CD4-positive, alpha-beta T cell treated with Interleukin-4 for 1 hour (primary cell): ENCODE measurements around the gene SCFD1.
"Not testable (repeated sequence)": the region's sequence is repeated elsewhere in the genome, so short reads cannot be mapped to it uniquely, and the experiment has no call there.

ENCODE experiments used
- DNase-seq, 2 donors: peaks; one replicate each; pipeline ENCODE4 v3.0.0-alpha.2; 2020 to 2022

Gene SCFD1

DNA sequence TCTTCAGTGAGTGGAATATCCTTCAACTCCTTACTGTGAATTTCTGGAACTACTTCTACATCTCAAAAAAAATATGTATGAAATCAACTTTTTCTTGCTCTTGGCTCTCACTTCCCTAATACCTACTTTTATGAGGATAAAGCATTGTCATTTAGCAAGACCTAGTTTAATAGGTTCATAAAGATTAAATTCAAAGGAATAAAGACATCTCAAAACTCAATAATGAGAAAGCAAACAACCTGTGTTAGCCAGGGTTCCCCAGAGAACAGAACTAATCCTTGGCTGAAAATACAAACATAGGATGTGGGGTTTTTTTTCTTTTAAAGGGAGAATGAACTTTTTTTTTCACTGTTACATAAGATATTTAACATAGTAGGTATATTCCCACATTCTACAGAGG, 57.9 kb downstream of the SCFD1 start:
- no peak for DNase-seq

DNA sequence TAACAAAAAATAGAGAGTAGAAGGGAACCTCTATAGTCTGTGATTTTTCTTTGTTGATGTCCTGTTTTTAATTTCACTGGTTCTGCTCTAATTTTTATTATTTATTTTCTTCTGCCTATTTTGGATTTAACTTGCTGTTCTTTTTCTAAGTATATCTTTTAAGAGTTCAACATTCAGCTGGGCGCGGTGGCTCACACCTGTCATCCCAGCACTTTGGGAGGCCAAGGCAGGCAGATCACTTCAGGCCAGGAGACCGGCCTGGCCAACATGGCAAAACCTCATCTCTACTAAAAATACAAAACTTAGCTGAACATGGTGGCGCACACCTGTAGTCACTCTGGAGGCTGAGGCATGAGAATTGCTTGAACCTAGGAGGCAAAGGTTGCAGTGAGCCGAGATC, 58.7 kb downstream of the SCFD1 start:
- not testable (repeated sequence) for DNase-seq

DNA sequence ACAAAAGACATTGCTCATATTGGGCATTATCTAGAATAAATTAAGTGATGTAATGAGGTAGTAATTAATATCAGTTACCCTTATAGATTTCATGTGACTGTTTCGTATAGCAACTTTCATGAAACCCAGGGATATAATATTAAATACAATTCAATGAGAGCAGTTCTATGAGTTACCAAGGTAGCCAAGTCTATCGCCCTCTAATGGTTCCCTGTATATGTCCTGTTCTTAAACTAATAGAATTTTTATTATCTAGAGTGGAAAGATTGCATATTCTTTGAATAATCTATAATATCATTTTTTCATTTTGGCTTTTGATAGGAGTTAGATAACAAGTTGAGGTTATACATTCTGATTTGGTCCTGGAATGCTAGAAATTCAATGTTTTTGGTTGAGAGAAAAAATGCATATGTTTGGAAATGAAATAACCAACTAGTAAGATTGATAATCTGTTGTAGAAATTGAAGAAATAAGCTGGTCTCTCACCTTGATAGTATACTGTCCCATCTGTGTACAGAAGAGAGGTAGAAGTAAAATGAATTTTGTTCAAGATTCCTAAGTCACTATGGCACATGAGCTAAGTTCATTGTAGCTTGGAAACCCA, 59.7 kb downstream of the SCFD1 start:
- peak in 1 of 2 donors; percentile 14 for DNase-seq

DNA sequence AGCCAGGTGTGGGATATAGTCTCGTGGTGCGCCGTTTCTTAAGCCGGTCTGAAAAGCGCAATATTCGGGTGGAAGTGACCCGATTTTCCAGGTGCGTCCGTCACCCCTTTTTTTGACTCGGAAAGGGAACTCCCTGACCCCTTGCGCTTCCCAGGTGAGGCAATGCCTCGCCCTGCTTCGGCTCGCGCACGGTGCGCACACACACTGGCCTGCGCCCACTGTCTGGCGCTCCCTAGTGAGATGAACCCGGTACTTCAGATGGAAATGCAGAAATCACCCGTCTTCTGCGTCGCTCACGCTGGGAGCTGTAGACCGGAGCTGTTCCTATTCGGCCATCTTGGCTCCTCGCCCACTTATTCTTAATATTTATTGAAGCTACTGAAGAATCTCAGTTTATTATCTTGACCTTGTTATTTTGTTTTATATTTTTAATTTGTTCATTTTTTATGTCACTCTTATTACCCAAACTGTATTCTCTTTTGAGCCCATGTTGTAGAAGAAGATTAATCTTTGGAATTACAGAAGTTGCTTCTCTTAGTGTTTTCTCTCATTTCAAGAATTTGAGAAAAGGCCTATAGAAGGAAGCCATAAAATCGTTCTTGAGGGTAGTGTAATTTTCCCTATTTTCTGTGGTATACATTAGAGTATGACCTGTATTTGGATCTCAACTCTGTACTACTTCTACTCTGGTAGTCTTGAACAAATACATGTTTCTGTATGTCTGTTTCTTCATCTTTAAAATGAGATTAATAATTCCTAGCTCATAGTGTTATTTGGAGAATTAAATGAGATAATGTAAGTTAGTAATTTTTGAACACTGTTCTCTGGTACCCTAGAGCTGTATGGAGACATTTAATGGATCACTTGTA, 68.6 kb downstream of the SCFD1 start:
- DNase-seq, result peak in 1 of 2 donors; percentile 70

DNA sequence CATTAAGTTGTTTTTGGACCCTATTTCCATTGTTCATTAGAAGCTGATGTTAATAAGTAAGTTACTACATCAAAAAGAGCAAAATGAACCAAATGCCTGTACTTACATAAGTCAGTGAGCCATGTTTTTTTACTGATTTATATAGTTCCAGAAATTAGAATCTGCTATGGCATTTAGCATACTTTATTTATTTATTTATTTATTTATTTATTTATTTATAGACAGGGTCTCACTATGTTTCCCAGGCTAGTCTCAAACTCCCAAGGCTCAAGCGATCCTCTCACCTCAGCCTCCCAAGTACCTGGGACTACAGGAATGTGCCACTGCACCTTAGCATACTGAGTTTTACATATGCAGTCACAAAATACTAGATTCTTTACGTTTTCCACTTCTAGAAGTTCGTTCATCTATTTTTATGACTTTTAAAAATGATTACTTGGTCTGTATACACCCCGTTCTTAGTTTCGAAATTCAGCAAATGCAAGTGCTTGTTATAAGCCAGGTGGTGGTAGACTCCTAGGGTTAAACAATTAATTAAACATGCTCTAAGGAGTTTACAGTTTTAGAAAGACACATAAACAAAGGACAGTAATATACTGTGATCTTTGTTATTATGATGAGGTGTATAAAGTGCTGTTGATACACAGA, 69.8 kb downstream of the SCFD1 start:
- no peak for DNase-seq

DNA sequence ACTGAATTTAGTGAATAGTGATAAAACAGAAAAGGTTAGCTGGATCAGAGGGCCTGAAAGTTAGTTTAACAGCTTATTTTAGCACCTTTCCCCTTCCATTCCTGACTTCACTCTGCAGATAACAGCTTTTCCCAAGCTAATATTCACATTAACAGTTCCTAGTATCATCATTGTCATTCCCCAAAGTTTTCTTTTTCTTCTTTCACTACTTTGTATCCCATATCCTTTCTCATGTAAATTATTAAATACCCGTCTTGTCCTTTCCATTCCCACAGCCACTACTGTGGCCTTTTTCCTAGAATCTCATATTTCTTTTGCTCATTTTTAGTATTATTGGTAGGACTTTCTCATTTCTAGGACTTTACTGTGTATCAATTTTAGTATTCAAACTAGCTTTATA, 70.5 kb downstream of the SCFD1 start:
- no peak for DNase-seq

DNA sequence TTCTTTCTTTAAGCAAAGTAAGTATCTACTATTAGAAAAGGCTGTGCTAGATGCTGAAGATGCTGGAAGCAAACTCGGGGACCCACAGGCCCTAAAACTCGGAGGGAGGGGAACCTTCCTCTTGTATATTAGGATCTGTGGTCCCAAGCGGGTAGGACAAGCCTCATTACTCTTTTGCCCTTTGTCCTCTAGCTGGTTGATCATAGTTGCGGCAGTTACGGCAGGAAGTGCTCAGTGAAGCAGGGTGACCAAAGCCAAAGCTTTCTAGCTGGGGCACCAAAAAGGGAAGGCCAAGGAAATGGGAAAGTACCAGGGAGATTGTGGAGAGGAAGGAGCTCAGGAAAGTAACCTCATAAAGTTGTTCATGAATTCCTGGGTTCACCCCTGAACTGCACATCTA, 76.3 kb downstream of the SCFD1 start:
- no peak for DNase-seq

DNA sequence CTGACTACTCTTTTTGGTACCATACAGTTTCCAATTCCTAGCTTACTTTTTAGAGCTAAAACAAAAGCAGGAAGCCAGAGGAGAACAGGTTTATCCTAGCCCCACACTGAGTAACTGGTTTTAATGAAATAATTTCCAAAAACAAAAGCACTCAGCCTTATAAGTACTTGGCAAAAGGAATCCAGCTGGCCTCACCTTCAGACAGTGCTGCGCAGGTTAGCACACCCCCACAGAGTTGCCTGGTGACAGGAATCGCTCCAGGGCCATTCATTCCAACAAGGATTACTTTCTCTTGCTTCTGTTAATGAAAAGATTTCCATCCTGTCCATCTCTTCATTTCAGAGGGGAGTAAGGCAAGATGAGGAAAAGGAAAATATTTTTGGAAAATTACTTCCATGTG, 84.6 kb downstream of the SCFD1 start:
- no peak for DNase-seq

DNA sequence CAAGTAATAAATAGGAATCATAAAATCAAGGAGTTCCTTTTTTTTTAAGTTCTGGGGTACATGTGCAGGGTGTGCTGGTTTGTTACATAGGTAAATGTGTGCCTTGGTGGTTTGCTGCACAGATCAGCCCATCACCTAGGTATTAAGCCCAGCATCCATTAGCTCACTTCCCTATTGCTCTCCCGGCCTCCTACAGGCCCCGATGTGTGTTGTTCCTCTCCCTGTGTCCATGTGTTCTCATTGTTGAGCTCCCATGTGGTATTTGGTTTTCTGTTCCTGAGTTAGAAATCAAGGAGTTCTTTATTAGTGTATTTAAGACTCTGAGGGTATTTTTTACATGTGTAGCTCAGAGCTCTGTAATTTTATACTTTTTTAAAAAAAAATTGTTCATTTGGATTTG, 86.0 kb downstream of the SCFD1 start:
- no peak for DNase-seq

DNA sequence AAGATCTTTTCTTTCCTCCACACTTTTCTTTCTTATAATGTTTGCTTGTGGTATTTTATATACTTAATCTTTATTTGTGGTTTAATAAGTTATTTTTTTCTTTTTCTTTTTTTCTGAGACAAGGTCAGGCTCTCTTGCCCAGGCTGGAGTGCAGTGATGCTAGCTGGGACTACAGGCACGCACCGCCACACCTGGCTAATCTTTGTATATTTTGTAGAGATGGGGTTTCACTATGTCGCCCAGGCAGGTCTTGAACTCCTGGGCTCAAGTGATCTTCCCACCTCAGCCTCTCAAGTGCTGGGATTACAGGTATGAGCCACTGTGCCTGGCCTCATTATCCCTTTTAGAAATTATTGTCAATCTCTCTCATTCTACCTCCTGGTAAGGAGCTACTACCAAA, 87.1 kb downstream of the SCFD1 start:
- no peak for DNase-seq

DNA sequence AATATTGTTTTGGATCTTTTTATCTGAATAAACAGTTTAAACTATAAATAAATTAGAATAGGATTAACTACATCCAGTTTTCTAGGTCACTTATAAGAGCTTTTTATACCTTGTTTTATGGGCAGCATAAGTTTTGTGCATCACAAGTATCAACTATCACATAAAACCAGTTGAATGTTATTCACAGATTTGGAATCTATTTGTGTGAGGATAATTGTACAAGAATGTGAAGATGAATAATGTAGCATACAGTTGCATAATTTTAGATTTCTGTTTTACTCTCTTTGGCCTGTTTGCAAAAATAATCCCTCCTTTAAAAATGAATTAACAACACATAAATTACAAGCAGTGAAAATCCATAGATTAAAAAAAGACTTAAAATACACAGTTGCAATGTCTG, 88.8 kb downstream of the SCFD1 start:
- no peak for DNase-seq

DNA sequence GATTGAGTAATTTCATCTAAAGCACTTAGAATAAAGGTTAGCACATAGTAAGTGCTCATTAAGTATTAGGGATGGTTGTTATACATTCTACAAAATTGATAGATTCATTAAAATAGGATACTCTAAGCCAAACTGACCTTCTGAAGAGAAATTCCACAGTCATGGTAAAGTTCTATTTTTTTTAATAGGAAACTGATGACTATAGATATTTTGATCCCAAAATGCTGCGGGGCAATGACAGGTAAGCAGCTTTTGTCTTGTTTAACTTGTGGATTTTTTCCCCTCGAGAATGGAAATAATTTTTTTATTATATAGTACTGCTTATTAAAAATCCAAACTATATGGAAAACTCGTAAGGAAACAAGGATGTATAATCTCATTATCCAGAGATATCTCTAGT, 97.0 kb downstream of the SCFD1 start:
- no peak for DNase-seq

DNA sequence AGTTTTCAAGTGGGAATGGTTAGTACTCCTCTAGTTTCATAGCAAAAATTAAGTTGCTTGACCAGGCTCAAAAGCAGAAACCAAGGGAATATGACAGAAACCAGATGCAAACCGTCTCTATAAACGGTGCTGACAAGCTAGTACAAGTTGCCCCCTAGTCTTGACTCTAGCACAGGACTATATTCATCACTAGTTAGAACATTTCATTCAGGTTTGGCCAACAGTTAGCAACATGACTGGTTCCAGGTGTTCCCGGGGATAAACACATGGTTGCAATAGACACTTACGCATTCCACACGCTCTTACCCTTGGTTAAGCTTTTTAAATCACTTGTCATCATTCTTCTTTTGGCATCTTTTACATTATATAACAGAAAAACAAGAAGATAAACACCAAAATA, 103.6 kb downstream of the SCFD1 start:
- DNase-seq, result no peak

DNA sequence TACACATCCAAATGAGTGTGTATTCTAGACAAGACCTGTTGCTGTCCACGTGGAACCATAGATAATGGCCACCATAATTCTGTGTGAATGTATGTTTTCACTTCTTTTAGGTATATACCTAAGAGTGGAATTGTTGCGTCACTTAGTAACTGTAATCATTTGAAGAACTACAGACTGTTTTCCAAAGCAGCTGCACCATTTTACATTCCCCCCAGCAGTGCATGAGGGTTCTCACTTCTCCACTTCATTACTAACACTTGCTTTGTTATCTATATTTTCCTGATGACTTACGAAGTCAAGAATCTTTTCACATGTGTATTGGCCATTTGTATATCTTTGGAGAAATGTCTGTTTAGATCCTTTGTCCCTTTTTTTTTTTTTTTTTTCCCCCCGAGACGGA, 106.4 kb downstream of the SCFD1 start:
- no peak for DNase-seq

DNA sequence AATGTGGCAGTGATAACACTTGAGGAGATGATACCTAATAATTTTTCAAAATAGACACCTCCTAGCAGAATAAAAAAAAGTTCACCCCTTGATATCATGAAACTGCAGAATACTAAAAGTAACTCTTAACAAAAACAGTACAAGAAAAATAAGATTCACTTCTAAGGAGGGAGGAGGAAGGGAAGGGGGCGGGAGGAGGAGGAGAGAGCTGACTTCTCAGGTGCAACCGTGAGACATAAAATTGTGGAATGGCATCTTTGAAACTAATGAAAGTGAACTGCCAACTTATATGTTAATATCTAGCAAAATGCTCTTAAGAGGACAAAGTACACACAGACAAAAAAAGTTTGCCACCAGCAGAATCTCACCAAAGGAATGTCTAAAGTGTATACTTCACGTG, 115.8 kb downstream of the SCFD1 start:
- no peak for DNase-seq

DNA sequence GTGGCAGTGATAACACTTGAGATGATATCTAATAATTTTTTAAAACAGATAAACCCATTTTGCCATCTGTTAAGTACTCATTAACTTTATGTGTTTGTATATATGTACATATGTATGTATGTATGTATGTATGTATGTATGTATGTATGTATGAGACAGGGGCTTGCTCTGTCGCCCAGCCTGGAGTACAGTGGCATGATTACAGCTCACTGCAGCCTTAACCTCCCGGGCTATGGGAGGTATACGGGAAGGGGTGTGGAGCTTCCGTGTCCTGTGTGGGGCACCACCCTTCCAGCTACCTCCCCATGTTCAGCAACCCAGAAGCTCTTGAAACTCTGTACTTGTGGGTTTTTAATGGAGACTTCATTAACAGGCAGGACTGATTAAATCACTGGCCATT, 116.9 kb downstream of the SCFD1 start:
- DNase-seq, result no peak

DNA sequence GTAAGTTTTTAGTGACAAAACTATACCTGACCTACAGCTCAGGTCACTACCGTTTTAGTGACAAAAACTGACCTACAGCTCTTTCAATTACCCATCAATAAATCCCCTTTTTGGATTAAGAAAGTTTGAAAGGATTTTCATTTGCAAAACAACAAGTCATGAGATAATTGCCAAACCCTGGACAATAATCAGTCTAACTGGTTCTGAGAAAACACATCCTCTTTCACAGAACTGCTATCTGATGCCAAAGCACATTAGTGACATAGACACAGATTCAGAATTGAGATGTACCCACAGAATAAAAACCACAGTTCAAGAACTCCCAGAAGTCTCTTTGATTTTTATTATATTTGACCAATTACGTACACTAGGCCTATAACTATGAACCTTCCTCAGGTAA, 126.2 kb downstream of the SCFD1 start:
- DNase-seq, result no peak

DNA sequence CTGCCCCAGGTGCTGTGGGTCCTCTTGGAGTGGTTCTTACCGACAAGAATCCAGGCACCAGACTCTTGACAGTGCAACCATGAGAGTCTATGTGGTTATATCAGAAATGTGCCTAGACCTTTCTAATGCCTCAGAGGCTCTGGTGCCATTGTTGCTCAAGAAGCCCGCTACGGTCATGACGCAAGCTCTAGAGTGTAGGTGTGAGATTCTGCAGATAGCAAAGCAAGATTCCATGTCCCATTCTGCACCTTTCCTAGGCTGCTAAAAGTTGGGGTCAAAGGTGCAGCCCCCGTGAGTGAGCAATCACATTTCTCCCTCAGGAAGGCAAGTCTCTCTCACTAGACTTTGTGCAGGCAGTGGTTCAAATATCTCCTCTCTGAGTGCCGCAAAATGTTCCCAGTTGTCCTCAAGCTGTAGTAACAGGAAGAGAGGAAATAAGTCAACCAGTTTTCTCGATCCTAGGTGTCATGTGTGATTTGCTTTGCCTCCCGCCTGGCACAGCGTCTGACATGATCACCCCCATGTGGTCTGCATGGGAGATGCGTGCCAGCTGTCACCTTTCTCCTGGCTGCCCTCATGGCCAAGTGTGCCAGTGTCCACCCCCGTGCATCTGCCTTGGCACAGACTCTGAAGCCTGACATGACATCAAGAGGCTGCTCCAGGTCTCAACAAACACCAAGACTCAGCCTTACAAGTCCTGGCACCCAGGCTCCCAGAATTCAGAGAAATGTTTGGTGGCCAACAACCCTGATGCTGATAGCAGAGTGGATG, 129.7 kb downstream of the SCFD1 start:
- DNase-seq, result no peak

DNA sequence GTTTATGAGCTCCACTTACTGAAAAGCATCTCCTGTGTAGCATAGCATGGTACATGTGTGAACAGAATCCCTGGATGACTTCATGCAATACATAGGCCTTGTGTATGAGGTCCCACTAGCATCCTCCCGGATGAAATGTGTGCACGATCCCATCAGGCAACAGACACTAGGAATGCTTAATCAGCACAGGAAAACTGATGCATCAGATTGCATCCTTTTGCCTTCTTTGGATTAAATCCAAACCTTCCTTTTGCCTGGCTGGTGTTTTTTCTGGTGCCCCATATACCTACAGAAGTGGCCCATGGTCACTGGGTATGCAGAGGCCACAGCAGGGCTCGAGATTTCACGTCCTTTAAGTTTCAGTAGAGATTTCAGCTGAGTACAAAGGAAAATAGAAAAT, 131.3 kb downstream of the SCFD1 start:
- DNase-seq, result no peak

DNA sequence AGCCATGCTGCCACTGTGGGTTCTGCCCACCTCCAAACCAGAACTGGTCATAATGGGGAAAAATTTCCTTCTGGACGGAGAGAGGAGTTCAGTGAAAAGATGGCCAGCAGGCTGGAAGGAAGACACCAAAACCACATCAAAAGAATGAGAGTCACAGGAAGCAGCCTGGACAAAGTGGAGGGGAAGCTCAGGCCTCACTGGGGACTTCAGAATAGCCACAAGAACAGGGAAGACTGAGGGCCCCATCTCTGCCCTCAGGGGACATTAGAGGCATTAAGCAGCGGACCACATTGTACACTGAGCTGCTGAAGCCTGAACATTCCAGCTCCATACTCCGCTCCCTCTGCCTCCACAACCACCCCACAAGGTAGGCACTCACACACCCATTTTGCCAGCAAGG, 132.7 kb downstream of the SCFD1 start:
- no peak for DNase-seq

DNA sequence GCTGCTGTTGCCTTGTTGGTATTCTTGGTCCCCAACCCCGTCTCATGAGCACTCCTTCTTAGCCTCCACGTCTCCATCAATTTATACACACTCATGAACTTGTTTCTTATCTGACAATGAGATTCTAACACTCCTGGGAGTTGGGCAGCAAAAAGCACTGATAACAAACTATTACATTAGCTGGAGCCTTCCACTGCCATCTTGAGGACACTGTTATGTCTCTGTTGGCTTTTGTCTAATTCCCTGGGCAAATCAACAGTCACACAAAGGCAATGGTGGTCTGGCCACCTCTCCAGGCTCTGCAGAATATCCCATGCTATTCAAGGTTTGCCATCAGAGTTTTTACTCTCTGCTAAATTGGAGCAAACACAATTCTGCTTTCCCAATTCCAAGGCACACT, 134.5 kb downstream of the SCFD1 start:
- no peak for DNase-seq

DNA sequence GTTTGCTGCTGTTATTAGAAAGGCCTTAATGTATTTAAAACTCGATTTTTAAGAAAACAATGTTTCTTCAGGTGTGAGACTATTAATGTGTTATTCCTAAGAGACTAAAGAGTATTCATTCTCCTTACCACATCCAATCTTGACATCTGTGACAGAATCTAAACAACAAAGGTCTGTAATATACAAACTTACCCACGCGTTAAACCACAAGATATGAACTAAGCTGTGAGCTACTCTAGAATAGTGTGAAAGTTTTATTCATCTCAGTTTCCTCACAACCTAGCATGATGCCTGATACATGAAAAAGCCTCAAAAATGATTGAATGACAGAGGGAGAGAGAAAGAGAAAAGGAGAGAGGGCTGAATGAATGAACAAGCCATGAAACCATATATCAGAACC, 135.0 kb downstream of the SCFD1 start:
- no peak for DNase-seq
